Astrocyte of the spinal cord (primary cell): ENCODE measurements around the gene BCL7A.

Experiments used
- DNase-seq: peaks from one replicate; pipeline ENCODE4 v3.0.0; 2011; ENCODE audit warnings: low read depth, low spot score
- H3K4me3 ChIP-seq: 2 replicates; pipeline ENCODE4 v1.5.1; 2011; ENCODE audit warnings: low read depth, mild to moderate bottlenecking, low read length, moderate library complexity
- in situ Hi-C: cut with HindIII; loops from 2 replicates; pipeline ENCODE4 v1.10.0; 2017; ENCODE audit warnings: low sequenced_read_pairs
- TF ChIP-seq, protein P1 (sequence below): IDR thresholded peaks from 2 replicates; pipeline ENCODE4 v1.5.1; 2012; ENCODE audit warnings: low read depth, mild to moderate bottlenecking, low read length, inconsistent platforms

Gene BCL7A

DNA sequence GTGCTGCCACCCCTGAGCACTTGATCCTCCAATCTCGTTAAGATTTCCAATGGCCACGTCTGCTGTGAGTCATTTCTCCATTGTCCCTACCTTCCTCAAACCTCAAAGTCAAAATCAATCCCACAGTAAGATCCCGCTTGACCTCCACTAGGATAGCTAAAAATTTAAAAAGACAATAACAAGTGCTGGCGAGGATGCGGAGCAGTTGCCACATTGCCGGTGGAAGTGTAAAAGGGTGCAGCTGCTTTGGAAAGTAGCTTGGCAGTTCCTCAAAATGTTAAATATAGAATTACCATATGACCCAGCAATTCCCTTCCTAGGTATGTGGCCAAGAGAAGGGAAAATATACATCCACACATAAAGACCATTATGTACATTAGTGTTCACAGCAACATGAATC lies 9.5 kb upstream of the BCL7A start:
- no peak for DNase-seq
- in situ Hi-C loops, result no loop called here
- H3K4me3 ChIP-seq, result no peak overlapping the region
- TF ChIP-seq, protein P1, sequence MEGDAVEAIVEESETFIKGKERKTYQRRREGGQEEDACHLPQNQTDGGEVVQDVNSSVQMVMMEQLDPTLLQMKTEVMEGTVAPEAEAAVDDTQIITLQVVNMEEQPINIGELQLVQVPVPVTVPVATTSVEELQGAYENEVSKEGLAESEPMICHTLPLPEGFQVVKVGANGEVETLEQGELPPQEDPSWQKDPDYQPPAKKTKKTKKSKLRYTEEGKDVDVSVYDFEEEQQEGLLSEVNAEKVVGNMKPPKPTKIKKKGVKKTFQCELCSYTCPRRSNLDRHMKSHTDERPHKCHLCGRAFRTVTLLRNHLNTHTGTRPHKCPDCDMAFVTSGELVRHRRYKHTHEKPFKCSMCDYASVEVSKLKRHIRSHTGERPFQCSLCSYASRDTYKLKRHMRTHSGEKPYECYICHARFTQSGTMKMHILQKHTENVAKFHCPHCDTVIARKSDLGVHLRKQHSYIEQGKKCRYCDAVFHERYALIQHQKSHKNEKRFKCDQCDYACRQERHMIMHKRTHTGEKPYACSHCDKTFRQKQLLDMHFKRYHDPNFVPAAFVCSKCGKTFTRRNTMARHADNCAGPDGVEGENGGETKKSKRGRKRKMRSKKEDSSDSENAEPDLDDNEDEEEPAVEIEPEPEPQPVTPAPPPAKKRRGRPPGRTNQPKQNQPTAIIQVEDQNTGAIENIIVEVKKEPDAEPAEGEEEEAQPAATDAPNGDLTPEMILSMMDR, result no peak

DNA sequence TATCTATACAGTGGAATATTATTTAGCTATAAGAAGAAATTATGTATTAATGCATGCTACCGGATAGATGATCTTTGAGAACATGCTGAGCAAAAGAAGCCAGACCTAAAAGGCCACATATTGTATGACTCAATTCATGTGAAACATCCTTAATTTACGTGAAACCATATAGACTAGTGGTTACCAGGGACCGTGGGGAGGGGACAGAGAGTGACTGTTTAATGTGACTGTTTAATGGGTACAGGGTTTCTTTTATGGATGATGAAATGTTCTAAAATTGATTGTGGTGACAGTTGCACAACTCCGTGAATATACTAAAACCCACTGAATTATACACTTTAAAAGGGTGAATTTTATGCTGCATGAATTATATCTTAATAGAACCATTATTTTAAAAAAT lies 8.5 kb upstream of the BCL7A start:
- TF ChIP-seq, protein P1, result no peak
- no peak overlapping the region for H3K4me3 ChIP-seq
- DNase-seq, result no peak
- in situ Hi-C loops, result no loop called here

DNA sequence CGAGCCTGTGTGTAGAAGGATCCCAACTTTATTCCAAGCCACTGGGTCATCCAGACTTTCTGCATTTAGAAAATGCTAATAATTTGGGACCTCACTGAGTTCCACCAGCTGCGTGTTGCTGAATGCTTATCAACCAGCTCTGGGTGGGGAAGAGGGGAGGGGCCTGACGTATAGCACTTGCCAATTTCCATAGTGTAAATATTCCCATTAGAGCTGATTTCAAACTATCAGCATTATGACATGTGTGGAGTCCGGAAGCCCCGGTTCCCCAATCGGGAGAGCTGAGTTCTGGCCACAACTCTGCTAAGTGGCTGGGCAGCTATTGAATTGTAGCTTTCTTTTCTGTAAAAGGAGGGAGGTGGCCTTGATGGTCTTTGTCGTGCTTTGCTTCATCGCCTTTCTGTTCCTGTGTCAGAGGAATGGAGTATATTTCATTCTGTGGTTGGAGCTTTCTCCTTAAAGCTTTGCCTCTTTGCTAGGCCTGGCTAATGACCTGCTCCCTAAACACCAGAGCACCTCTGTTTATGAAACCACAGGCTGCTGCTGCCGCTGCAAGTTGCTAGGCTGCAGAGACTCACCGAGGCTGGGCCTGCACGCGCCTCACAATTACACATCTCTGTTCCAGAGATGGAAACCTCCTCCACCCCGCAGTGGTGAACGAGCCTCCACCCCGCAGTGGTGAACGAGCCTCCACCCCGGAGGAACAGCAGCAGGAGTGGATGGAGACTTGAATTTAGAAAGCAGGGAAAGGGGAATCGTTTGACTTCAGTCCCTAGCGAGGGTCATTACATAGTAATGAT lies 7.7 kb upstream of the BCL7A start:
- TF ChIP-seq, protein P1, result no peak
- DNase-seq, result no peak
- in situ Hi-C loops, result no loop called here
- no peak overlapping the region for H3K4me3 ChIP-seq

DNA sequence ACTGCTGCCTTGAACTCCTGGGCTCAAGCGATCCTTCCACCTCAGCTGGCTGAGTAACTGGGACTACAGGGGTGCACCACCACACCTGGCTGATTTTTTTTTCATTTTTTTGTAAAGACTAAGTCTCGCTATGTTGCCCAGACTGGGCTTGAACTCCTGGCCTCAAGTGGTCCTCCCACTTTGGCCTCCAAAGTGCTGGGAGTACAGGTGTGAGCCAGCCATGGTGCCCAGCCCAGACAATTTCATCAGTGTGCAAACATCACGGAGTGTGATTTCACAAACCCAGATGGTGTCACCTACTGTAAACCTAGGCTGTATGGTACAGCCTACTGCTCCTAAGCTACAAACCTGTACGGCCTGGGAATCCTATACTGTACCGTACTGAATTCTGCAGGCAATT lies 6.9 kb upstream of the BCL7A start:
- DNase-seq, result no peak
- in situ Hi-C loops, result no loop called here
- TF ChIP-seq, protein P1, result no peak
- H3K4me3 ChIP-seq, result no peak overlapping the region

DNA sequence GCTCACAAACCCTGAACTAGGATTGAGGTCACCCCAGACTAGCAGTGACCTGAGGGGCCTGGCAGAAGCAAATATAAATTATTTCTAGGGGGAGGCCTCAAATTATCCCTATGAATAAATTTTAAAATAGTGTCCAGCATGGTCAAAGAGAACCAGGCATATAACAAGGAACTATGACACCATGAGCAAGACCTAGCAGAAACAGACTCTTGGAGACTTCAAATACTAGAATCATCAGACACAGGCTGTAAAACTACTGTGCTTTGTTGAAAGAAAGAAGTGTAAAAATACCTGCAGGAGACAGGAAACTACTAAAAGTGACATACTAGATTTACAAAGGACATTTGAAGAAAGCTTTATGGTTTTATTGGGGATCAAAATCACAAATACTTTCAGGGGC lies 3.2 kb upstream of the BCL7A start:
- in situ Hi-C loops, result no loop called here
- DNase-seq, result no peak
- TF ChIP-seq, protein P1, result no peak
- H3K4me3 ChIP-seq, result no peak overlapping the region

DNA sequence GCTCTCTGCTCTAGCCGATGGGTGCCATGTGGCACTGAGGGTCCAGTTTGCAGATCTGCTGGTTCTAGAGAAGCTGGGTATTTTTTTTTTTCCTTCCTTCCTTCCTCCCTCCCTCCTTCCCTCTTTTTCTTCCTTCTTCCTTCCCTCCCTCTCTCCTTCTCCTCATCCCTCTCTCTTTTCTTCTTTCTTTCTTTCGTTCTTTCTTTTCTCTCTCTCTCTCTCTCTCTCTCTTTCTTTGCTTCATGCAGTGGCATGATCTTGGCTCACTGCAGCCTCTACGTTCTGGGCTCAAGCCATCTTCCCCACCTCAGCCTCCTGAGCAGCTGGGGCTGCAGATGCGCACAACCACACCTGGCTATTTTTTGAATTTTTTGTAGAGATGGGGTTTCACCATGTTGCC lies 2.7 kb upstream of the BCL7A start:
- TF ChIP-seq, protein P1, result no peak
- H3K4me3 ChIP-seq, result no peak overlapping the region
- in situ Hi-C loops, result no loop called here
- no peak for DNase-seq
